ENCODE measurements around the gene MAD1L1.

DNA sequence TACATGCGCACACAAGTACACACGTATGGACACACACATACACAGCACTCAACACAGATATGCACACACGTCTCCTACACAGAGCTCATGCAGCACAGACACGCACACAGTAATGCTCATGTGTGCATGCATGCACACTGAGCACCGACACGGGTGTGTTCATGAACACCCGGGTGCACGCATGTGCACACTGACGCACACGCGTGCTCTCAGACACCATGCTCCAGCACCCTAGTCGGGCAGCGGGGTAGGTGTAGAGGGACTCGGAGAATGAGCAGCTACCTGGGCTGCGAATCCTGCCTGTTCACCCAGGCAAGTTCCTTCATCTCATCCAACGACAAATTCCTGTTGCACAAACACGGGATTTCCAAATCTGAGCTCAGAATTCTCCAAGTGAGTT lies 184.7 kb downstream of the MAD1L1 start:
- TF ChIP-seq, protein P1, sequence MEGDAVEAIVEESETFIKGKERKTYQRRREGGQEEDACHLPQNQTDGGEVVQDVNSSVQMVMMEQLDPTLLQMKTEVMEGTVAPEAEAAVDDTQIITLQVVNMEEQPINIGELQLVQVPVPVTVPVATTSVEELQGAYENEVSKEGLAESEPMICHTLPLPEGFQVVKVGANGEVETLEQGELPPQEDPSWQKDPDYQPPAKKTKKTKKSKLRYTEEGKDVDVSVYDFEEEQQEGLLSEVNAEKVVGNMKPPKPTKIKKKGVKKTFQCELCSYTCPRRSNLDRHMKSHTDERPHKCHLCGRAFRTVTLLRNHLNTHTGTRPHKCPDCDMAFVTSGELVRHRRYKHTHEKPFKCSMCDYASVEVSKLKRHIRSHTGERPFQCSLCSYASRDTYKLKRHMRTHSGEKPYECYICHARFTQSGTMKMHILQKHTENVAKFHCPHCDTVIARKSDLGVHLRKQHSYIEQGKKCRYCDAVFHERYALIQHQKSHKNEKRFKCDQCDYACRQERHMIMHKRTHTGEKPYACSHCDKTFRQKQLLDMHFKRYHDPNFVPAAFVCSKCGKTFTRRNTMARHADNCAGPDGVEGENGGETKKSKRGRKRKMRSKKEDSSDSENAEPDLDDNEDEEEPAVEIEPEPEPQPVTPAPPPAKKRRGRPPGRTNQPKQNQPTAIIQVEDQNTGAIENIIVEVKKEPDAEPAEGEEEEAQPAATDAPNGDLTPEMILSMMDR (conservative IDR thresholded peaks at IDR 0.05 in 1 of 2, IDR thresholded peaks at IDR 0.05 in 1 of 2; ENCODE audit: low read depth in 1 of 2, low read length in 2 of 2), result no peak
- TF ChIP-seq EZH2 (IDR thresholded peaks at IDR 0.05; ENCODE audit: low read length, missing control alignments), result no peak

Data from fibroblast of lung (primary cell).